Glutamatergic neuron (in vitro differentiated cells): ENCODE data around the gene UQCR10. TPM values are rescaled to one million over a fixed set of nuclear protein-coding genes. Genes with fewer than 3 reads are reported as not detected.

Experiments used
- DNase-seq: peaks from one replicate; pipeline ENCODE4 v3.0.0; 2022
- H3K27ac Mint-ChIP-seq: one replicate; pipeline ENCODE4 v1.8.0; 2020; ENCODE audit warnings: mild to moderate bottlenecking, mixed read lengths, inconsistent platforms; ENCODE audit not compliant: unreplicated experiment
- H3K27me3 Mint-ChIP-seq: one replicate; pipeline ENCODE4 v1.8.0; 2020; ENCODE audit warnings: mild to moderate bottlenecking, moderate library complexity, mixed read lengths, inconsistent platforms; ENCODE audit not compliant: unreplicated experiment
- H3K36me3 Mint-ChIP-seq: one replicate; pipeline ENCODE4 v1.8.0; 2020; ENCODE audit warnings: mild to moderate bottlenecking, mixed read lengths, inconsistent platforms; ENCODE audit not compliant: unreplicated experiment
- H3K4me1 Mint-ChIP-seq: one replicate; pipeline ENCODE4 v1.8.0; 2020; ENCODE audit warnings: mild to moderate bottlenecking, low read depth, mixed read lengths, inconsistent platforms; ENCODE audit not compliant: unreplicated experiment
- H3K4me3 Mint-ChIP-seq: one replicate; pipeline ENCODE4 v1.8.0; 2020; ENCODE audit warnings: mild to moderate bottlenecking, mixed read lengths, inconsistent platforms; ENCODE audit not compliant: unreplicated experiment
- H3K9me3 Mint-ChIP-seq: one replicate; pipeline ENCODE4 v1.8.0; 2020; ENCODE audit warnings: mild to moderate bottlenecking, moderate library complexity, mixed read lengths, inconsistent platforms; ENCODE audit not compliant: unreplicated experiment
- CTCF ChIP-seq: fragments of 200-600 bp; sonication (generic); IDR thresholded peaks from one replicate; pipeline ENCODE4 v1.5.0; 2021; ENCODE audit not compliant: partially characterized antibody, unreplicated experiment
- total RNA-seq: library from RNA; stranded (reverse); fragmentation: NEBNext Ultra II Directional; extraction: Animal tissue kit (Norgen Biotek cat#: 25700); gene quantifications from one replicate; pipeline ENCODE4 v1.2.1, GENCODE V29; 2021; ENCODE audit not compliant: unreplicated experiment

UQCR10 gene
- total RNA-seq, 1 donor from 2014 or later, result 77.7 TPM

DNA sequence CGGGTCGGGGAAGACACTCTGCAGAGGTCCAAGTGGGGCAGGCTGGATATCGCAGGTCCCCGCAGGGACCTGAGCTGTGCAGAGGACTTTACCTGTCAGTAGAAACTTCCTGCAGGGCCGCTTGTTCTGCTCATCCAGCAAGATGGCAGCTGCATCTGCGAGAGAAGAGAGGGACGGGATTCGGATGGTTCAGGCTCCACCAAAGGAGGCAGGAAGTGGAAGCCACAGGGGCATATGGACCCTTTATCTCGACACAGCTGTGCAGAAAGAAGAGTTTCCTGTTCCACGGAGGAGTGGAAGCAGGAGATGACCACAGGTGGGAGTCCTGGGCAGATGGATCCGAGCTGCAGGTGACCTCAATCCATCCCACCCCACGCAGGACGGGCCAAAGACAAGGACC is 24.8 kb upstream of the UQCR10 start:
- Mint-ChIP-seq H3K36me3 (peaks cover 3% of the 10 kb centered on the region), H3K9me3 (peaks cover 1% of the 10 kb centered on the region), H3K4me1 (no peaks in the 10 kb centered on the region), H3K27ac (no peak overlapping the region), H3K4me3 (no peak overlapping the region), H3K27me3 (no peaks in the 10 kb centered on the region)
- DNase-seq, result peak; percentile 6
- TF ChIP-seq CTCF, result no peak

DNA sequence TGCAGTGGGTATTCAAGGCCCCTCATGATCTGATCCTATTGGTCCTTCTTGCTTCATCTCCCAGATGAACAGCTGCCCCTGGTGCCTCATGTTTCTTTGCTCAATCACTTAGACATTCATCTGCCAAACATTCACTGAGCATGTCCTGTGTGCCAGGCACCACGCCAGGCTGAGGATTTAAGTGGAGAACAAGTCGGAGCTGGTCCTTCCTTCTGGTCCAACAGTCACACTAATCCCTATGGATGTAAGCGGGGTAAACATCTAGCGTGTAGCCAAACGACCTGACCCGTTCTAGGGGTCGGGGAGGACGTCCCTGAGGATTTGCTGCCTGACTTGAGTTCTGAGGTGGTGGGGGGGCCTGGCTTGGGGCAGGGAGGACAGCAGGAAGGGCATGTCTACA is 22.3 kb upstream of the UQCR10 start:
- Mint-ChIP-seq H3K27ac (no peak overlapping the region), H3K9me3 (peaks cover 3% of the 10 kb centered on the region), H3K27me3 (peaks cover 7% of the 10 kb centered on the region), H3K36me3 (peaks cover 3% of the 10 kb centered on the region), H3K4me3 (no peak overlapping the region), H3K4me1 (no peaks in the 10 kb centered on the region)
- no peak for TF ChIP-seq CTCF
- peak; percentile 14 for DNase-seq

DNA sequence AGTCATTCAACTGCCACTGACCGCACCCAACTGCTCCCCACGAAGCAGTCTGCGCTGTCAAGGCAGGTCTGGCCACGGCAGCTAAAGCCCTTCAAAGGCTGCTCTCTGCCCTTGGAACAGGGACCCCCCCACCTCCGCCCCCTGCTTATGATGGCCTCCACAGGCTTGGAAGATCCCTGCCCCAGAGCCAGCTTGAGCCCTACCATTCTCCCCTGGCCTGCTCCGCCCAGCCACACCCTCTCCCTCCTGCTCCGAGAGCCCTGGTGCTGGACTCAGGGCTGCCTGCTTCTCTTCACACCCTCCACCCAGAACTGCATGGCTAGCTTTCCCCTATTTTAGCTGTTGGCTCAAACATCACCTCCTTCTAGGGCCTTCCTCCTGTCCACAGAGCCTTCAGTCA is 19.3 kb upstream of the UQCR10 start:
- no peaks in the 10 kb centered on the region for H3K36me3 Mint-ChIP-seq
- no peak overlapping the region for H3K27ac Mint-ChIP-seq
- TF ChIP-seq CTCF, result no peak
- H3K27me3 Mint-ChIP-seq, result peaks cover 7% of the 10 kb centered on the region
- H3K9me3 Mint-ChIP-seq, result peaks cover 3% of the 10 kb centered on the region
- H3K4me1 Mint-ChIP-seq, result no peaks in the 10 kb centered on the region
- no peak for DNase-seq
- no peak overlapping the region for H3K4me3 Mint-ChIP-seq

DNA sequence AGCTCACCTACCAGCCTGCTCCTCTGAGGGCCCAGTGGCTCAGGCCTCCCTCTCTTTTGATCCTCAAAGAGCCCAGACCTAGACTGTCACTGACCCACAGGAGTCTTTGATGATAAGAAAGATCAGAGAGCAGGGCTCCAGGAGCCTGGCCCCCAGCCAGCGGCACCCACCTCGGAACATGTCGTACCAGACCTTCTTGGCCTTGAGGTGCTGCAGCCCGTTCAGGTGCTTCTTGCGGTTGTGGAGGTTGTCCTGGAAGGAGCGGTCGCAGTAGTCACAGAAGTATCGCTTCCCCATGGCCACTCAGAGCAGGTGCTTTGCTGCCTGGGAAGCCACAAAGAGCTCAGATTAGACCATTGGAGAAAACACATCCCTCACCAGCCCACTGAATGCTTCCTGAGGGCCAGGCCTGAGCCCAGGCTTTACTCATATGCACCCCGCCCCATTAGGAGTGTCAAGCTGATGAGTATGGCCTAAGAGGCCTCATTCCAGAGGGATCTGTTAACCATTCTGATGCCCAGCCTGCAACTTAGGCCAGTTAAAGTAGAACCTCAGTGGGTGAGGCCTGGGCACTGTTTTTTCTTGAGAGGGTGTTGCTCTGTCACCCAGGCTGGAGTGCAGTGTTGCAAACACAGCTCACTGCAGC is 18.8 kb upstream of the UQCR10 start:
- Mint-ChIP-seq H3K4me1 (no peaks in the 10 kb centered on the region), H3K27me3 (peaks cover 7% of the 10 kb centered on the region), H3K36me3 (no peaks in the 10 kb centered on the region), H3K27ac (no peak overlapping the region), H3K4me3 (no peak overlapping the region), H3K9me3 (peaks cover 3% of the 10 kb centered on the region)
- DNase-seq, result no peak
- no peak for TF ChIP-seq CTCF

- no peak for TF ChIP-seq CTCF
- H3K36me3 Mint-ChIP-seq, result no peaks in the 10 kb centered on the region
- H3K27me3 Mint-ChIP-seq, result peaks cover 9% of the 10 kb centered on the region
- H3K4me1 Mint-ChIP-seq, result no peaks in the 10 kb centered on the region
- no peak for DNase-seq
- H3K27ac Mint-ChIP-seq, result no peak overlapping the region
- H3K9me3 Mint-ChIP-seq, result peaks cover 3% of the 10 kb centered on the region
- H3K4me3 Mint-ChIP-seq, result no peak overlapping the region
These were observed 17.1 kb upstream of the UQCR10 start for GRCh38 chr22:29750029-29750428.
